PC-3 (cell line): ENCODE measurements around the gene GSTT2B. TPM values are rescaled to one million over a fixed set of nuclear protein-coding genes. Genes with fewer than 3 reads are reported as not detected.

Experiments
- ATAC-seq: fragments of 200-7000 bp; cut with Tn5 transposase; 2 replicates; pipeline ENCODE4 v1.9.1; 2020; ENCODE audit warnings: mild to moderate bottlenecking, moderate library complexity
- BruUV-seq: library from RNA; stranded (reverse); fragments of 400-500 nt; replicated peaks from 2 replicates; lab custom pipeline; 2021; lab: Mats Ljungman, UMichigan
- CTCF ChIA-PET: fragments of 300-600 bp; sonication (Branson Sonifier 250); formaldehyde crosslinking; loops from one replicate; lab custom pipeline; 2022; ENCODE audit warnings: antibody characterized with exemption; lab: Charles Lee
- POLR2A ChIA-PET: fragments of 300-600 bp; sonication (Branson Sonifier 250); formaldehyde crosslinking; loops from one replicate; lab custom pipeline; 2022; ENCODE audit warnings: antibody characterized with exemption; ENCODE audit not compliant: unreplicated experiment; lab: Charles Lee
- DNase-seq: peaks from one replicate; pipeline ENCODE4 v3.0.0-alpha.2; 2015
- H2AFZ ChIP-seq: fragments of 300-600 bp; sonication (generic); 2 replicates; pipeline ENCODE4 v1.6.0; 2016; ENCODE audit warnings: antibody characterized with exemption, low read length
- H3F3A ChIP-seq: fragments of 300-600 bp; sonication (generic); one replicate; pipeline ENCODE4 v1.6.0; 2017; ENCODE audit warnings: antibody characterized with exemption, low read length, control low read depth, mild to moderate bottlenecking; ENCODE audit not compliant: unreplicated experiment
- H3K27ac ChIP-seq: fragments of 300-600 bp; sonication (generic); 2 replicates; pipeline ENCODE4 v1.5.1; 2016; ENCODE audit warnings: mild to moderate bottlenecking, low read length
- H3K27me3 ChIP-seq: fragments of 300-600 bp; sonication (generic); 2 replicates; pipeline ENCODE4 v1.6.1; 2016; ENCODE audit warnings: low read length, mixed read lengths
- H3K36me3 ChIP-seq: fragments of 300-600 bp; sonication (generic); 2 replicates; pipeline ENCODE4 v1.6.1; 2016; ENCODE audit warnings: low read depth, mixed run types, low read length, mixed read lengths
- H3K4me1 ChIP-seq: fragments of 300-600 bp; sonication (generic); 2 replicates; pipeline ENCODE4 v1.5.1; 2016; ENCODE audit warnings: low read length; ENCODE audit not compliant: insufficient read depth
- H3K4me2 ChIP-seq: fragments of 300-600 bp; sonication (generic); 2 replicates; pipeline ENCODE4 v1.6.0; 2016; ENCODE audit warnings: low read length
- H3K4me3 ChIP-seq: fragments of 300-600 bp; sonication (generic); 2 replicates; pipeline ENCODE4 v1.5.1; 2016; ENCODE audit warnings: mild to moderate bottlenecking, low read length, mixed read lengths
- H3K79me2 ChIP-seq: fragments of 300-600 bp; sonication (generic); 2 replicates; pipeline ENCODE4 v1.6.1; 2017; ENCODE audit warnings: low read length, mixed read lengths
- H3K9ac ChIP-seq: fragments of 300-600 bp; sonication (generic); 2 replicates; pipeline ENCODE4 v1.6.0; 2016; ENCODE audit warnings: mild to moderate bottlenecking, low read length
- H3K9me2 ChIP-seq: fragments of 300-600 bp; sonication (generic); replicated peaks from 2 replicates; pipeline ENCODE4 v1.6.1; 2016; ENCODE audit warnings: mixed run types, low read length, mixed read lengths
- H3K9me3 ChIP-seq: fragments of 300-600 bp; sonication (generic); 2 replicates; pipeline ENCODE4 v1.6.1; 2016; ENCODE audit warnings: low read length, mixed read lengths
- H4K20me1 ChIP-seq: fragments of 300-600 bp; sonication (generic); 2 replicates; pipeline ENCODE4 v1.6.1; 2016; ENCODE audit warnings: low read length, mixed read lengths
- CTCF ChIP-seq: fragments of 300-600 bp; sonication (generic); conservative IDR thresholded peaks from 2 replicates; pipeline ENCODE4 v1.5.1; 2017; ENCODE audit warnings: antibody characterized with exemption, low read depth, mild to moderate bottlenecking, low read length
- EZH2 ChIP-seq: fragments of 300-600 bp; sonication (generic); IDR thresholded peaks from one replicate; pipeline ENCODE4 v1.6.1; 2017; ENCODE audit warnings: antibody characterized with exemption, mild to moderate bottlenecking, low read length; ENCODE audit not compliant: unreplicated experiment
- EZH2phosphoT487 ChIP-seq: fragments of 300-600 bp; sonication (generic); IDR thresholded peaks from 2 replicates; pipeline ENCODE4 v1.6.1; 2018; ENCODE audit warnings: mild to moderate bottlenecking, antibody characterized with exemption, low read length, borderline replicate concordance
- intact Hi-C: fragments of 100-400 bp; cut with micrococcal nuclease; formaldehyde crosslinking; loops from 2 replicates; pipeline ENCODE4 v1.9.0; 2023
- total RNA-seq: library from RNA; depleted of rRNA; stranded (reverse); fragments of >200 nt; gene quantifications from 2 replicates; pipeline ENCODE4 v1.2.3, GENCODE V29; 2014

The GSTT2B gene
- total RNA-seq, 1 experiment from 2014 or later = 3.2 TPM

GRCh38 chr22:23912293-23912903 is 48.6 kb downstream of the GSTT2B start:
- DNase-seq (no peak), ATAC-seq (no peak)
- no peak overlapping the region for H3K4me2 ChIP-seq
- no peaks in the 10 kb centered on the region for H3K27me3 ChIP-seq
- ChIA-PET CTCF (no interaction called here), POLR2A (no interaction called here)
- no peak for TF ChIP-seq EZH2
- TF ChIP-seq EZH2phosphoT487 = no peak
- TF ChIP-seq CTCF = no peak
- no peaks in the 10 kb centered on the region for H3K36me3 ChIP-seq
- H3K4me3 ChIP-seq = no peak overlapping the region
- intact Hi-C loops = no loop called here
- no peak overlapping the region for H2AFZ ChIP-seq
- no peak overlapping the region for H3K9ac ChIP-seq
- H3K4me1 ChIP-seq = peaks cover 12% of the 10 kb centered on the region; the same call in 1 of the 2 replicates
- H3K27ac ChIP-seq = no peak overlapping the region
- H3K9me3 ChIP-seq = no peaks in the 10 kb centered on the region
- no TSS peak for BruUV-seq
- H4K20me1 ChIP-seq = no peaks in the 10 kb centered on the region
- H3F3A ChIP-seq = no peaks in the 10 kb centered on the region
- H3K79me2 ChIP-seq = no peaks in the 10 kb centered on the region
- no peaks in the 10 kb centered on the region for H3K9me2 ChIP-seq

GRCh38 chr22:23911318-23911980 is 49.5 kb downstream of the GSTT2B start:
- Histone ChIP-seq H3K9me3 (no peaks in the 10 kb centered on the region), H3K27ac (no peak overlapping the region), H3K4me1 (peaks cover 12% of the 10 kb centered on the region; the same call in 1 of the 2 replicates), H3K9me2 (no peaks in the 10 kb centered on the region), H3K9ac (no peak overlapping the region), H3K79me2 (no peaks in the 10 kb centered on the region), H3K4me3 (no peak overlapping the region), H2AFZ (no peak overlapping the region), H4K20me1 (no peaks in the 10 kb centered on the region), H3K36me3 (no peaks in the 10 kb centered on the region), H3K4me2 (no peak overlapping the region), H3K27me3 (no peaks in the 10 kb centered on the region), H3F3A (no peaks in the 10 kb centered on the region)
- ChIA-PET CTCF (no interaction called here), POLR2A (no interaction called here)
- DNase-seq (no peak), ATAC-seq (no peak)
- no TSS peak for BruUV-seq
- TF ChIP-seq EZH2 = no peak
- no peak for TF ChIP-seq CTCF
- no peak for TF ChIP-seq EZH2phosphoT487
- intact Hi-C loops = no loop called here
